K562 (cell line): Measurements from ENCODE around the gene METRNL. TPM values are rescaled to one million over a fixed set of nuclear protein-coding genes. Genes with fewer than 3 reads are reported as not detected.

Experiments
- ATAC-seq: fragments of 200-7000 bp; cut with Tn5 transposase; 3 replicates; pipeline ENCODE4 v1.9.1; 2020; ENCODE audit warnings: moderate library complexity
- BruUV-seq: library from RNA; stranded (reverse); fragments of 400-500 nt; replicated peaks from 2 replicates; lab custom pipeline; 2021; lab: Mats Ljungman, UMichigan
- CTCF ChIA-PET: fragments of 300-600 bp; formaldehyde crosslinking; extraction: SDS; loops from one replicate; lab custom pipeline; 2021; ENCODE audit warnings: low intra/inter-chr PET ratio; lab: Yijun Ruan, JAX
- POLR2A ChIA-PET: fragments of 300-600, 350-650 bp; sonication (Branson Sonifier 250); formaldehyde crosslinking; extraction: SDS; loops from one replicate; lab custom pipeline; 2021; ENCODE audit warnings: antibody characterized with exemption, inconsistent platforms; lab: Yijun Ruan, JAX
- DNase-seq, 4 experiments: peaks; one replicate each; pipeline versions ENCODE4 v3.0.0 to v3.0.0-alpha.2; 2011 to 2018; ENCODE audit warnings: low spot score in 3 of 4, mixed read lengths in 3 of 4; ENCODE audit errors: extremely low read depth in 1 of 4
- FAIRE-seq: peaks from 2 replicates; lab custom pipeline; 2011; peaks lifted over from hg19 to GRCh38; lab: Jason Lieb, UNC
- H2AFZ ChIP-seq: 2 replicates; pipeline ENCODE4 v1.6.0; 2011; ENCODE audit warnings: low read depth, low read length, control low read depth, inconsistent platforms
- H3K27ac ChIP-seq: fragments of 200-600 bp; 3 replicates; pipeline ENCODE4 v1.8.0; 2011; ENCODE audit warnings: low read depth, mild to moderate bottlenecking, control low read depth, inconsistent platforms, low read length, moderate library complexity, mixed read lengths; ENCODE audit errors: extremely low read depth
- H3K27me3 ChIP-seq, 2 experiments: fragments of 300-600 bp in 1 of 2; 2 replicates in 1 of 2; 3 replicates in 1 of 2; pipeline versions ENCODE4 v1.6.0 to v1.8.0; 2011; ENCODE audit warnings: inconsistent platforms in 2 of 2, low read length in 2 of 2, mild to moderate bottlenecking in 1 of 2, mixed read lengths in 1 of 2, moderate library complexity in 1 of 2; ENCODE audit not compliant: control insufficient read depth in 2 of 2, insufficient read depth in 2 of 2
- H3K36me3 ChIP-seq: fragments of 300-600 bp; 3 replicates; pipeline ENCODE4 v1.8.0; 2011; ENCODE audit warnings: mild to moderate bottlenecking, low read length, inconsistent platforms; ENCODE audit not compliant: control insufficient read depth, insufficient read depth
- H3K4me1 ChIP-seq, 2 experiments: fragments of 200-600 bp in 1 of 2; replicated peaks in 1 of 2; 2 replicates in 1 of 2; 3 replicates in 1 of 2; pipeline versions ENCODE4 v1.5.1 to v1.8.0; 2011; ENCODE audit warnings: inconsistent platforms in 2 of 2, low read length in 2 of 2, mild to moderate bottlenecking in 1 of 2, mixed read lengths in 1 of 2, moderate library complexity in 1 of 2; ENCODE audit not compliant: control insufficient read depth in 2 of 2, insufficient read depth in 2 of 2
- H3K4me2 ChIP-seq: 2 replicates; pipeline ENCODE4 v1.6.1; 2011; ENCODE audit warnings: low read length, control low read depth, inconsistent platforms, mixed read lengths; ENCODE audit not compliant: insufficient read depth
- H3K4me3 ChIP-seq: fragments of 200-600 bp; sonication (generic), shearing (Covaris generic); 2 replicates; pipeline ENCODE4 v1.5.1; 2016; ENCODE audit warnings: control low read depth, inconsistent platforms
- H3K79me2 ChIP-seq: fragments of 200-600 bp; 3 replicates; pipeline ENCODE4 v1.8.0; 2011; ENCODE audit warnings: low read length, inconsistent platforms; ENCODE audit not compliant: control insufficient read depth, insufficient read depth
- H3K9ac ChIP-seq, 2 experiments: 2 replicates each; pipeline versions ENCODE4 v1.6.0 to v1.6.1; 2011; ENCODE audit warnings: low read depth in 2 of 2, low read length in 2 of 2, control low read depth in 1 of 2, inconsistent platforms in 1 of 2, mild to moderate bottlenecking in 1 of 2, mixed read lengths in 1 of 2; ENCODE audit not compliant: insufficient read depth in 1 of 2
- H3K9me1 ChIP-seq: one replicate; pipeline ENCODE4 v1.6.0; 2011; ENCODE audit warnings: inconsistent platforms, mild to moderate bottlenecking, low read length, moderate library complexity; ENCODE audit not compliant: control insufficient read depth, insufficient read depth
- H3K9me3 ChIP-seq: replicated peaks from 2 replicates; pipeline ENCODE4 v1.5.1; 2011; ENCODE audit warnings: low read depth, low read length, inconsistent platforms; ENCODE audit not compliant: control insufficient read depth, insufficient read depth
- H4K20me1 ChIP-seq: replicated peaks from 2 replicates; pipeline ENCODE4 v1.6.1; 2011; ENCODE audit warnings: low read length, inconsistent platforms, mixed read lengths; ENCODE audit not compliant: control insufficient read depth, insufficient read depth
- ARID2 ChIP-seq: fragments of 450-650 bp; IDR thresholded peaks from 2 replicates; pipeline ENCODE4 v1.6.1; 2017; ENCODE audit warnings: antibody characterized with exemption, mild to moderate bottlenecking
- ZBTB8A ChIP-seq: fragments of 450-650 bp; IDR thresholded peaks from 2 replicates; pipeline ENCODE4 v1.6.1; 2018; ENCODE audit warnings: mild to moderate bottlenecking, moderate library complexity; ENCODE audit not compliant: partially characterized antibody
- WGBS: fragments of 100-300 bp; shearing (Covaris generic); methylation state at CpG from one replicate; pipeline ENCODE4 v1.1.6; 2016; ENCODE audit warnings: low coverage, mixed read lengths; ENCODE audit not compliant: insufficient coverage; ENCODE audit errors: missing lambda C conversion rate; 5-methylcytosine and 5-hydroxymethylcytosine counted together
- in situ Hi-C: fragments of 300-500 bp; cut with MboI; formaldehyde crosslinking; loops from 4 replicates; pipeline ENCODE4 v1.15.0; 2018; ENCODE audit warnings: inconsistent platforms, mixed read lengths
- intact Hi-C: fragments of 100-400 bp; cut with micrococcal nuclease; formaldehyde crosslinking; loops from 2 replicates; pipeline ENCODE4 v1.14.2; 2022
- polyA plus RNA-seq, 8 experiments: library from polyadenylated mRNA; depleted of rRNA in 4 of 8; stranded (reverse) in 5 of 8; unstranded in 3 of 8; fragments of >200 nt; fragmentation: Nextera tagmentation in 2 of 8; fragmentation: Illumina TruSeq in 1 of 8; extraction: Ambion mirVana in 2 of 8; extraction: Trizol in 1 of 8; gene quantifications; 2 replicates each; pipeline versions ENCODE4 v1.2.1 to v1.2.3, GENCODE V29; 2011 to 2014; ENCODE audit warnings: inconsistent platforms in 1 of 8, missing spikeins in 1 of 8
- total RNA-seq, 7 experiments: library from RNA; depleted of rRNA in 6 of 7; stranded (reverse); fragments of >200 nt in 6 of 7; fragmentation: Illumina TruSeq in 2 of 7; extraction: Trizol in 2 of 7; gene quantifications; 2 replicates each; pipeline versions ENCODE4 v1.2.1 to v1.2.3, GENCODE V29; 2011 to 2021; ENCODE audit warnings: low replicate concordance in 1 of 7
- TF ChIP-seq, protein P1 (sequence below): fragments of 450-650 bp; IDR thresholded peaks from 2 replicates; pipeline ENCODE4 v1.6.1; 2017; ENCODE audit warnings: mild to moderate bottlenecking, moderate library complexity

METRNL gene
- total and polyA plus RNA-seq, 9 of the 15 experiments (the other 6 are each of a cell fraction or from before 2014, with no cell fraction given): 0.17 to 31.8 (median 2.9) TPM

DNA sequence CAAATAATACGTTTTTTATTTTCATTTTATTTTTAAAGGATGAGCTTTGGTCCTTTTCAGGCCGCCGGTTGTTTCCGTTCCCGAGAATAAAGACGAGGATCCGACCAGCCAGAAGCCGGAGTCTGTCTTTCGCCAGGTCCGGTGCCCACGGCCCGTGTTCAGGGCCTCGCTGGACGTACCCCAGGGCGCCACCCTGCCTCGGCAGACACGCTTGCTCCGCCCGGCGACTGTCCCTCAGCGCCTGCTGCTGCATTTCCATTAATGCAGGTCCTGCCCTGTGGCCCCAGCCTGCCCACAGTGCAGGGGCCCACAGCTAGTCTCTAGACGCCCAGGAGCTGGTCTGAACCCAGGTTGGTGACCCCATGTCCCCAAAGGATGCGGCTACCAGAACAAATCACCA, 15.6 kb downstream of the METRNL start:
- TF ChIP-seq ARID2 (no peak), ZBTB8A (no peak)
- TF ChIP-seq, protein P1, sequence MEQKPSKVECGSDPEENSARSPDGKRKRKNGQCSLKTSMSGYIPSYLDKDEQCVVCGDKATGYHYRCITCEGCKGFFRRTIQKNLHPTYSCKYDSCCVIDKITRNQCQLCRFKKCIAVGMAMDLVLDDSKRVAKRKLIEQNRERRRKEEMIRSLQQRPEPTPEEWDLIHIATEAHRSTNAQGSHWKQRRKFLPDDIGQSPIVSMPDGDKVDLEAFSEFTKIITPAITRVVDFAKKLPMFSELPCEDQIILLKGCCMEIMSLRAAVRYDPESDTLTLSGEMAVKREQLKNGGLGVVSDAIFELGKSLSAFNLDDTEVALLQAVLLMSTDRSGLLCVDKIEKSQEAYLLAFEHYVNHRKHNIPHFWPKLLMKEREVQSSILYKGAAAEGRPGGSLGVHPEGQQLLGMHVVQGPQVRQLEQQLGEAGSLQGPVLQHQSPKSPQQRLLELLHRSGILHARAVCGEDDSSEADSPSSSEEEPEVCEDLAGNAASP: no peak
- WGBS: 91% methylated on average over 23 of the region's 23 CpGs
- Histone ChIP-seq H3K27me3 (peaks cover 0 to 7% of the 10 kb centered on the region in 2 experiments; a peak in 1 of 5 replicates), H3K4me1 (peaks cover 0 to 53% of the 10 kb centered on the region in 2 experiments; a peak in 2 of 5 replicates), H4K20me1 (peaks cover 20% of the 10 kb centered on the region), H2AFZ (no peak overlapping the region), H3K79me2 (peaks cover 6% of the 10 kb centered on the region; the same call in 2 of the 3 replicates), H3K9me1 (peaks cover 9% of the 10 kb centered on the region), H3K9ac (no peak overlapping the region), H3K27ac (no peak overlapping the region), H3K4me3 (no peak overlapping the region), H3K4me2 (no peak overlapping the region), H3K9me3 (no peaks in the 10 kb centered on the region), H3K36me3 (peaks cover 45% of the 10 kb centered on the region; the same call in 1 of the 3 replicates)
- ATAC-seq: no peak
- CTCF ChIA-PET: interaction anchor here (0.6 kb wide), 1 partner anchor 241 kb away, joined by 3 read pairs; no protein-coding TSS in a partner anchor
- FAIRE-seq: no peak
- in situ Hi-C loops (no loop called here), intact Hi-C loops (no loop called here)
- DNase-seq: no peak
- POLR2A ChIA-PET: interaction anchor here (0.6 to 0.9 kb wide), 2 partner anchors 18 to 726 kb away, joined by 3 read pairs; no protein-coding TSS in a partner anchor
- no TSS peak for BruUV-seq
